Measurements from ENCODE around the gene LRRC57. TPM values are rescaled to one million over a fixed set of nuclear protein-coding genes. Genes with fewer than 3 reads are reported as not detected.

LRRC57 gene
- total and polyA plus RNA-seq, 2 of the 8 experiments (the other 6 are each of a cell fraction or from before 2014, with no cell fraction given), result 5.0 to 12.7 TPM

GRCh38 chr15:42499858-42500609 lies 48.6 kb downstream of the LRRC57 start (continued):
- TF ChIP-seq CHD7 (IDR thresholded peaks at IDR 0.05; ENCODE audit: insufficient replicate concordance, low read length), result no peak
- TF ChIP-seq SRF (IDR thresholded peaks at IDR 0.05; ENCODE audit: low read depth, low read length), result no peak
- TF ChIP-seq TAF7 (optimal IDR thresholded peaks at IDR 0.05; ENCODE audit: borderline replicate concordance, low read depth, low read length), result no peak
- no peak for TF ChIP-seq PHF8 (conservative IDR thresholded peaks at IDR 0.05; ENCODE audit: low read depth, low read length)
- no peak for TF ChIP-seq KDM5A (IDR thresholded peaks at IDR 0.05; ENCODE audit: low read length)
- no peak for TF ChIP-seq HDAC6 (IDR thresholded peaks at IDR 0.05; ENCODE audit: low read depth, low read length)
- TF ChIP-seq JUN (IDR thresholded peaks at IDR 0.05; ENCODE audit: low read depth, low read length), result no peak
- no peak for TF ChIP-seq EP300 (IDR thresholded peaks at IDR 0.05; ENCODE audit: borderline replicate concordance in 1 of 2, low read depth in 2 of 2, low read length in 2 of 2)
- TF ChIP-seq BACH1 (IDR thresholded peaks at IDR 0.05; ENCODE audit: low read length), result no peak
- TF ChIP-seq TAF1 (IDR thresholded peaks at IDR 0.05; ENCODE audit: low read depth, low read length), result no peak
